Epidermal melanocyte (primary cell): ENCODE results near the gene MGLL.

ENCODE experiments used
- DNase-seq: peaks from one replicate; pipeline ENCODE4 v3.0.0; 2011; ENCODE audit warnings: low spot score; ENCODE audit not compliant: insufficient read length

The MGLL gene

DNA sequence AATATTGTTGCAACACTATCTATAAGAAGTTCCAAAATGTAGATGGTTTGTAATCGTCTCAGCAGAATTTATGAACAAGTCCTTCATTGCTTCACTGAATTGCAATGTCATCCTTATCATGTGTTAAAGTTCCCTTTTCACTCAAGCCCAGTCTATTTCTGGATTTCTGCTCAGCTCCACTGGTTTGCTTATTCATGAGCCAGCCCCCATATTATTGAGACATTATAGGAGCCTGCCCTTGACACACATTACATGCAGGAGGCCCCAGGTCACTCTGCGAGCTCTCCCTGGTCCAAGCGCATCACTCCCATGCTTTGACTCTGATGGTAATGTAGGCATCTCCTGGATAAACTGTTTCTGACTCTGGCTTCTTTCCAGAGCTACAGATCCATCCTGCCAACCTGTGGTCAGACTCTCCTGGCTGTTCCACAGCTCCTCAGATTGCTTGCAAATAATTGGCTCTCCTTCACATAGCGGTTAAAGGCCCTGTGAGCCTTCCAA is 92.7 kb downstream of the MGLL start:
- DNase-seq: no peak

DNA sequence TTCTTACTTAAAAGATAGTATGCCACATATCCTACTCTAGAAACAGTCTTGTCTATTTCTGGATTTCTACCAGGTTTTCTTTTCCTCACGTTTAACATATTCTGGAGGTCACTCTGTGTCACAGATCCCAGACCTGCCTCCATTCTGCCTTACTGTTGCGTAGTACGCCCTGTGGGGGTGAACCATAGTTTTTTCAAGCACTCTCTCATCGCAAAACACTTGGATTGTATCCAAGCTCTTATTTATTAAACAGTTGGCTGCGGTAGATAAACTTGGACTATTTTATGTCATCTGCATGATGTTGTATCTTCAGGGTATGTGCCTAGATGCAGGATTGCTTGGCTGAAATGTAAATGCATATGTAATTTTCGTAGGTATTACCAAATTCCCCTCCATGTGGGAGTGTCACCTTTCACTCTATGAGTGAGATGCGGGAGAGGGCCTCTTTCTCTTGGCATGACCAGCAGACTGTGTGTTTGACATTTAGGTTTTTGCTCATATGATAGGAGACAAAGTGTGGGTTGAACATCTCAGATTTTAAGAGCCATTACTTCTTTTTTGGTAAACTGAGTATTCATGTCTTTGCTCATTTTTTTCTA is 93.8 kb downstream of the MGLL start:
- no peak for DNase-seq

DNA sequence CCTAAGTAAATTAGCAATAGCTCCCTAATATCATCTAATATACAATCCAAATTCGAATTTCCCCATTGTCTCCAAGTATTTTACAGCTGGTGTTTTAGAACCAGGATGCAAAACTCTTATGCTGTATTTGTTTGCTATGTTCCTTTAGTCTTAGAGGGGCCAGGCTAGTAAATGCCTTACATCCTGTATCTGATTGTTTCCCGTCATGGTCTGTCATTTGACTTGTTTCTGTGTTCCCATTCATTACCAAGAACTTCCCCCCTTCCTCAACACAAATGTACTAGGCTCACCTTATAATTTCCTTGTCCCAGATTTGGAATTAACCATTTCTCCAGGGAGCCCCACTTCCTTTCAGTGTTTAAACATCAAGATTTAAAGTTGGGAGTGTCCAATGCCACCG is 95.4 kb downstream of the MGLL start:
- no peak for DNase-seq

- DNase-seq: no peak
Observed at GRCh38 chr3:127723011-127723567, 99.2 kb downstream of the MGLL start.

DNA sequence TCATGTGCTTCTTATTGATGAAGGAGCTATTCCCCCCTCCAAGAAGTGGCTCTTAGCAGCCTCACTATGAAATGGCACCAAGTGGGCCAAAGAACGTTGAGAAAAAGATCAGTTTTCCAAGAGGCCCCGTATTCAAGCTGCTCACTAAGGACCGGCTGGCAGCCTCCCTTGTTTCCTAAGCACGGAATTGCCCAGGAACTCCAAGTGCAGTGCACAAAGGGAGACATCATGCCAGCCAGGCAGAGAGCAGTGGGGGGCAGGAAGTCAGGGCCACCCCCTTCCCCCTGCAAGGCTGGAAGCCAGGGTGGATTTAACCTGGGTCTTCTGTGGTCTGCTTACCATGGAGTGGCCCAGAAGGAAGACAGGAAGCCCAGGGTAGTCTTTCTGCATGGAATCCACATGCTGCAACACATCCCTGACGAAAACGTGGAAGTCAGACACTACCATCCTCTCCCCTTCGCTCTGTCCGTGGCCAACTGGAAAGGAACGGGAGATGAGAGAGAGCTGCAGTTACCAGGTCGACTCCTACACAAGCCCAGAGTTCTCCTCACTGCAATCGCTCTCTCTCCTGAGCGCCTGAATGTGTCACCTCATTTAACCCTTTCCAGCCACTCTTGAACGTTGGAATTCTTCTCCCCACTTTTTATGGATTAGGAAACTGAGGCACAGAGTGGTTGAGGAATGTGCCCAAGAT is 100.1 kb downstream of the MGLL start:
- DNase-seq: no peak

GRCh38 chr3:127720985-127721935 is 101.1 kb downstream of the MGLL start:
- DNase-seq: no peak

DNA sequence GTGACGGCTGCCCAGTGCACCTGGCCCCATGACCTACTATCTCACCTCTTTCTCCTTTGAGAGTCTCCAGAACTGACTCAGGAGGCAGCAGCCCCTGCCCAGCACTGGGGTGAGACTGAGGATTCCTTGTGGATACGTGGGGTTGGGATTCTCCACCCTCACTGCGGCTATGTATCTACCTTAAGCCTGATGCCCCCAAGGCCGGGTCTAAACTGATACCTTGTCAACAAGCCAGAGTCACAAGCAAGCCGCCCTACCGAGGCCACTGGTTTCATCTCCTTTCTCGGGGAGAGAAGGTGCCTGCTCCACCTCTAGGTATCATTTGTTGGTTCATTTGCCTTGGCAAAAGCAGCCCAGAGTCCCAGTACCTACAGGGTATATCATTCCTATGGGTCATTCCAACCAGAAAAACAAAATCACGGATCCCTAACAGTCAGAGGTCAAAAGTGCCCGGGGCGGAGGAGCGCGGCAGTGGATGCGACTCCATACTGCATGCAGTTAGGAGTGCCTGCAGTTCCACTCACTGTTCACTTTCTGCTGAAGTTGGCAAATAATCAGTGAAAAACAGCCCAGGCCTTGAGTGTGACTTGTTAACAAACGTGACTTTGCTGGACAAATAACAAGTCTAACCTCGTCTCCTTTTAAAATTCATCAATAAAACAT is 102.0 kb downstream of the MGLL start:
- no peak for DNase-seq

GRCh38 chr3:127719369-127719768 is 102.9 kb downstream of the MGLL start:
- DNase-seq: no peak

DNA sequence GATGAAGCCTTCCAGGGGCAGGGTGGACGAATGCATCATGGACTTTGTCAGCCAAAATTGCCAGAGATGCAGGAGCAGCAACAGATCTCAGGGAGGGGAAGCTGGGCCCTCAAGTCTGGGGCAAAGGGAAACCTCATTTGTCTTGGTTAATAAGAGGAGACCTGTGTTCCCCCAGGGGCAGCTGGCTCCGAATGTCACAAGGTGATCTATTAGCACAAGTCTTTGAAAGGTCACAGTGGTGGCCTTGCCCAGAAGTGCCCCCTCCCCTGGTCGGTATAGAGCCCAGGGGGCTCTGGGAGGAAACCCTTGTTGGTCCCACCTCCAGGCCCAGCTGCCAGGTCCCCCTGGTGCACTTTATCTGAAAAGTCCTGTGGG is 103.4 kb downstream of the MGLL start:
- DNase-seq: no peak

- DNase-seq: no peak
Observed at GRCh38 chr3:127718245-127718915, 103.9 kb downstream of the MGLL start.

GRCh38 chr3:127717357-127718244 is 104.7 kb downstream of the MGLL start:
- no peak for DNase-seq

DNA sequence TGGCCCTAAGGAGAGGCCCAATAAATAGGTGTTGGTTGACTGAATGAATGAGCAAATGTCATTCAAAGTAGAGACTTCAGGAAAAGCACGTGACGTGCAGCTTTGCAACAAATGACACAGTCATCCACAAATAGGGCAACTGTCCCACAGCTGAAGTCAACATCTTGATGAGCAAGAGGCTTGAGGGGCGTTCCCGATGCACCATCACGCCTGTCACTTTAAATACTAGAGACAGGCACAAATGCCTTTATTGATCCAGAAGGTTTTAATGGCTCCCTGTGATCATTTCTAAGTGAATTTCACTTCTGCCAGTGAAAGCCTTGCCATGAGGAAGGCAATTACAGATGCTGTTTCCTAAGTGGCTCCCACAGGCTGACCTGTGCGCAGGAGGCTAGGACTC is 105.9 kb downstream of the MGLL start:
- DNase-seq: no peak

DNA sequence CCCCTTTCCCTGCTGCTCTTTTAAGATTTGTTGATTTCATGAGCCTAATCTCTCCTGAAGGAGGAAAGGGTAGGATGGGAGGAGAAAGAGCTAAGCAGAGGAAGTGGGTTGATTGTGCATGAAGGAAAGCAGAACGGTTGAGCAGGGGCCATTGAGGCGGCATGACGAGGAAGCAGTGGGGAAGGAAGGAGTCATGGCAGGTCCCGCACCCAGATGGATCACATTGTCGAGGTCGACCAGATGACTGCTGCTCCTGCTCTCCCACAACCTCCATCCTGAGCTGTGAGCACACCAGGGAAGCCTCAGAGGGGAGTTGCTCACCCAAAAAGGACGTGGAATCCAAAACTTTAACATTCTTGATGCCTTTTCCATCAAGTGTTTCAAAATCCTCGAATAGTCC is 106.8 kb downstream of the MGLL start:
- no peak for DNase-seq

DNA sequence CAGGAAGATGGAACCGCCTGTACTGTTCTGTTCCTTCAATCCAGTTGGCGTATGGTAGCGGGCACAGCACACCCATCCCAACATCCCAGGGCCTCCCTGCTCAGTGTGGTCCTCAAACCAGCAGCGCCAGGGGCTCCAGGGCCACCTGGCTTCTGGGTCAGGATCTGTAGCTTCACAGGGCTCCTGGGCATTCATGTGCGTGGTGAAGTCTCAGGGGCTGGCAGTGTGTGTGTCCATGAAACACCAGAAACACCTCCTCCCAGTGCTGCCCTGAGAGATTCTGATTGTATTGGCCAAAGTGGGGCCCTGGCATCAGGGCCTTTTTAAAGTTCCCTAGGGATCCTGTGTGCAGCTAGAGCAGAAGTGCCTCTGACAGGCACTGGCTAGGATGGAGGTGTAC is 107.4 kb downstream of the MGLL start:
- DNase-seq: no peak

DNA sequence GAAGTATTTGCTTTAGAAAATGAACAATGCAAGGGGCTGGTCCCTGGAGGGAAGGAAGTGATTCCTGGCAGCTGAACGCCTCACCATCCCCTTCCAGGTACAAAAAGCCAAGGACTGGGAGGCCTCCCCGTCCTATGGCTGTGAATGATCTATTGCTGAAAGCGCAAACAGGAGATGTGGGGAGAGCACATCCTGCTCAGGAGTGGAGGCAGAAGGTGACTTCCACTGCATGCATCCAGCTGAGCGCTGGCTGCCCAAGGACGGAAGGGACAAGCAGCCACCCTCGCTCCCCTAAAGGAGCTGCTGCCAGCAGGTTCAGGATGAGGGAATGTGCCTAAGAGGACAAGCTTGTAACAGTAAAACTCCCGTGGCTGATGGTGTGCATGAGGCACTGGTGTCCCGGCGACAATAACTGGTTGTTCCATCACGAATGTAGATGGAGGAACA is 108.2 kb downstream of the MGLL start:
- no peak for DNase-seq

DNA sequence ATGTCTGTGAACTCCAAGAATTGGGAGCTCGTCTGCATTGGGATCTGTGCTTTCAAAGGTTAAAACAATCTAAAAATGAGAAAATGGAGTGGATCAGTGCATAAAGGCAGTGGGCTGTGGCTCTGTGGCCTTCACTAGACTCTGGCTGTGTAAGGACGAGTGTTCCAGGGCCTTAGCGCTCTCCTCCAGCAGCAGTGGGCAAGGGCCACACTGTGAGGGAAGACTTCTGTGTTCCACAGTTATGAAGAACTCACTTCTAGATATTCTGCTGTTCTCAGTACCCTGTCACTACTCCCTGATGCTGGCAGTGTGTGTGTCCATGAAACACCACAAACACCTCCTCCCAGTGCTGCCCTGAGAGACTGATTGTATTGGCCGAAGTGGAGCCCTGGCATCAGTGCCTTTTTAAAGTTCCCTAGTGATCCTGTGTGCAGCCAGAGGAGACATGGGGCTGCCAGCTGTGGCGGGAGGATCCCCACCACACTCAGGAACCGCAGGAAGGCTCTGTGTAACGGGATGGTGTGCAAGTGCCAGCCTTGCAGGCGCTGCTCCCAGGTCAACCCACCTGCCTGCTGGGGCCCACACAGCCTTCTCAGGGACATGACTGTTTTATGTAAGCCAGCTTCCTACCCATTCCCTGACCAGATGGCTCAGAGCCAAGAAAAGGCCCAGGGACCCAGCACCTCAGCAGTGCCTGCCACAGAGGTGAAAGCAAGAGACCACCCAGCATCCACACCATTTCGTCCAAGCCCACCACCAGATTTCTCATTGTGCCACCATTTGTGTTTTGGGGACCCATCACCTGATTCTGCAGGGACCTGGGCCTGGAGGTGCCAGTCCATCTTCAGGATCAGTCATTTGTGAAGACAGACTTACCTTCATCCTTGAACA is 109.2 kb downstream of the MGLL start:
- no peak for DNase-seq

- no peak for DNase-seq
Observed at GRCh38 chr3:127712461-127712860, 109.9 kb downstream of the MGLL start.

- no peak for DNase-seq
Observed at GRCh38 chr3:127711896-127712295, 110.4 kb downstream of the MGLL start.
